ENCODE measurements around the gene GOPC. TPM values are rescaled to one million over a fixed set of nuclear protein-coding genes. Genes with fewer than 3 reads are reported as not detected.

Gene GOPC
- total and polyA plus RNA-seq, 2 of the 13 experiments (the other 11 are each of a cell fraction or from before 2014, with no cell fraction given): 20.9 to 41.5 TPM

DNA sequence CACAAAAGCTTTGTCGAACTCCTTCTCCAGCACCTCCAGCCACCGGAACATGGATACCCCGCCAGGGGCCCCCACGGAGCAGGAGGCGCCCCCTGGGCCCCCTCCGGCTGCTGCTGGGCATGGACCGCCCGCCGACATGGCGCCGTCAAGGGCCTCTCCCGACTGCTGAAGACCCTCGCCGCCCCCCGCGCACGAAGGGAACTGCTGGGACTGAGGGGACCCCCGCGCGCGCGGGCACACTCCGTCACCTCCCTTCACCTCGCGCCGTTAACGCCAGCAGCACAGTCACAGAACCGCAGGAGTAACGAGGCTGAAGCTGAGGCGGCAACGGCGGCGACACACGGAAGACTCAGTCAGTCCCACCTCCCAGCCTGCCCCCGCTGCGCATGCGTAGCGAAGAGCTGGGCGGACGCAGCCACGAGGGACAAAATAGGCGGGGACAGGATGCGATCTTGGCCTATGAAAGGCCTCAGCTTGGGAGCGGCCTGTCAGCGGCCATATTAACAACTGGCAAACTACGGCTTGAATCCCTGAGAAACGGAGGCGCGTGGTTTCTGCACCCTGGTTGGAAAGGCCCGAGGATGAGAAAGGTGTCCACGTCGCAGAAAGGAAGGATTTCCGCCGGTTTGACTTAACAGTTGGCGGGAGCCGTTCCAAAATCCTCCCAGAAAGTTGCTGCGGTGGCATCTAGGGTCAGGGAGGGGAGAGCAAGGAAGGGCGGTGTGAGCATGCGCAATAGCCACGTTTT lies at the start of gene GOPC (continued):
- TF ChIP-seq, protein P1, sequence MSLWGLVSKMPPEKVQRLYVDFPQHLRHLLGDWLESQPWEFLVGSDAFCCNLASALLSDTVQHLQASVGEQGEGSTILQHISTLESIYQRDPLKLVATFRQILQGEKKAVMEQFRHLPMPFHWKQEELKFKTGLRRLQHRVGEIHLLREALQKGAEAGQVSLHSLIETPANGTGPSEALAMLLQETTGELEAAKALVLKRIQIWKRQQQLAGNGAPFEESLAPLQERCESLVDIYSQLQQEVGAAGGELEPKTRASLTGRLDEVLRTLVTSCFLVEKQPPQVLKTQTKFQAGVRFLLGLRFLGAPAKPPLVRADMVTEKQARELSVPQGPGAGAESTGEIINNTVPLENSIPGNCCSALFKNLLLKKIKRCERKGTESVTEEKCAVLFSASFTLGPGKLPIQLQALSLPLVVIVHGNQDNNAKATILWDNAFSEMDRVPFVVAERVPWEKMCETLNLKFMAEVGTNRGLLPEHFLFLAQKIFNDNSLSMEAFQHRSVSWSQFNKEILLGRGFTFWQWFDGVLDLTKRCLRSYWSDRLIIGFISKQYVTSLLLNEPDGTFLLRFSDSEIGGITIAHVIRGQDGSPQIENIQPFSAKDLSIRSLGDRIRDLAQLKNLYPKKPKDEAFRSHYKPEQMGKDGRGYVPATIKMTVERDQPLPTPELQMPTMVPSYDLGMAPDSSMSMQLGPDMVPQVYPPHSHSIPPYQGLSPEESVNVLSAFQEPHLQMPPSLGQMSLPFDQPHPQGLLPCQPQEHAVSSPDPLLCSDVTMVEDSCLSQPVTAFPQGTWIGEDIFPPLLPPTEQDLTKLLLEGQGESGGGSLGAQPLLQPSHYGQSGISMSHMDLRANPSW (CRISPR knock-in tag; IDR thresholded peaks at IDR 0.05; ENCODE audit: borderline replicate concordance): peak; percentile 46; the same call in 1 of the 2 replicates
- peak; percentile 88; the same call in 1 of the 2 replicates for TF ChIP-seq ZSCAN29 (CRISPR knock-in tag; conservative IDR thresholded peaks at IDR 0.05)
- TF ChIP-seq, protein P2, sequence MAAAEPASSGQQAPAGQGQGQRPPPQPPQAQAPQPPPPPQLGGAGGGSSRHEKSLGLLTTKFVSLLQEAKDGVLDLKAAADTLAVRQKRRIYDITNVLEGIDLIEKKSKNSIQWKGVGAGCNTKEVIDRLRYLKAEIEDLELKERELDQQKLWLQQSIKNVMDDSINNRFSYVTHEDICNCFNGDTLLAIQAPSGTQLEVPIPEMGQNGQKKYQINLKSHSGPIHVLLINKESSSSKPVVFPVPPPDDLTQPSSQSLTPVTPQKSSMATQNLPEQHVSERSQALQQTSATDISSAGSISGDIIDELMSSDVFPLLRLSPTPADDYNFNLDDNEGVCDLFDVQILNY (CRISPR knock-in tag; conservative IDR thresholded peaks at IDR 0.05): peak; percentile 41; the same call in 1 of the 2 replicates
- TF ChIP-seq ZNF607 (CRISPR knock-in tag; IDR thresholded peaks at IDR 0.05; ENCODE audit: borderline replicate concordance): peak; percentile 94
- TF ChIP-seq, protein P3, sequence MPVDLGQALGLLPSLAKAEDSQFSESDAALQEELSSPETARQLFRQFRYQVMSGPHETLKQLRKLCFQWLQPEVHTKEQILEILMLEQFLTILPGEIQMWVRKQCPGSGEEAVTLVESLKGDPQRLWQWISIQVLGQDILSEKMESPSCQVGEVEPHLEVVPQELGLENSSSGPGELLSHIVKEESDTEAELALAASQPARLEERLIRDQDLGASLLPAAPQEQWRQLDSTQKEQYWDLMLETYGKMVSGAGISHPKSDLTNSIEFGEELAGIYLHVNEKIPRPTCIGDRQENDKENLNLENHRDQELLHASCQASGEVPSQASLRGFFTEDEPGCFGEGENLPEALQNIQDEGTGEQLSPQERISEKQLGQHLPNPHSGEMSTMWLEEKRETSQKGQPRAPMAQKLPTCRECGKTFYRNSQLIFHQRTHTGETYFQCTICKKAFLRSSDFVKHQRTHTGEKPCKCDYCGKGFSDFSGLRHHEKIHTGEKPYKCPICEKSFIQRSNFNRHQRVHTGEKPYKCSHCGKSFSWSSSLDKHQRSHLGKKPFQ (CRISPR knock-in tag; IDR thresholded peaks at IDR 0.05; ENCODE audit: insufficient replicate concordance): no peak
- TF ChIP-seq ZSCAN21 (CRISPR knock-in tag; IDR thresholded peaks at IDR 0.05; ENCODE audit: borderline replicate concordance): peak; percentile 97
- TF ChIP-seq, protein P4, sequence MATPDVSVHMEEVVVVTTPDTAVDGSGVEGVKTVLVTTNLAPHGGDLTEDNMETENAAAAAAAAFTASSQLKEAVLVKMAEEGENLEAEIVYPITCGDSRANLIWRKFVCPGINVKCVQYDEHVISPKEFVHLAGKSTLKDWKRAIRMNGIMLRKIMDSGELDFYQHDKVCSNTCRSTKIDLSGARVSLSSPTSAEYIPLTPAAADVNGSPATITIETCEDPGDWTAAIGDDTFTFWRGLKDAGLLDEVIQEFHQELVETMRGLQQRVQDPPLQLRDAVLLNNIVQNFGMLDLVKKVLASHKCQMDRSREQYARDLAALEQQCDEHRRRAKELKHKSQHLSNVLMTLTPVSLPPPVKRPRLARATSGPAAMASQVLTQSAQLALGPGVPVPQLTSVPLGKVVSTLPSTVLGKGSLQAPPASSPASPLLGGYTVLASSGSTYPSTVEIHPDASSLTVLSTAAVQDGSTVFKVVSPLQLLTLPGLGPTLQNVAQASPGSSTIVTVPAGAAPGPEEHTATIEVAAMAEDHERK (CRISPR knock-in tag; IDR thresholded peaks at IDR 0.05; ENCODE audit: low read depth): no peak
- TF ChIP-seq, protein P5, sequence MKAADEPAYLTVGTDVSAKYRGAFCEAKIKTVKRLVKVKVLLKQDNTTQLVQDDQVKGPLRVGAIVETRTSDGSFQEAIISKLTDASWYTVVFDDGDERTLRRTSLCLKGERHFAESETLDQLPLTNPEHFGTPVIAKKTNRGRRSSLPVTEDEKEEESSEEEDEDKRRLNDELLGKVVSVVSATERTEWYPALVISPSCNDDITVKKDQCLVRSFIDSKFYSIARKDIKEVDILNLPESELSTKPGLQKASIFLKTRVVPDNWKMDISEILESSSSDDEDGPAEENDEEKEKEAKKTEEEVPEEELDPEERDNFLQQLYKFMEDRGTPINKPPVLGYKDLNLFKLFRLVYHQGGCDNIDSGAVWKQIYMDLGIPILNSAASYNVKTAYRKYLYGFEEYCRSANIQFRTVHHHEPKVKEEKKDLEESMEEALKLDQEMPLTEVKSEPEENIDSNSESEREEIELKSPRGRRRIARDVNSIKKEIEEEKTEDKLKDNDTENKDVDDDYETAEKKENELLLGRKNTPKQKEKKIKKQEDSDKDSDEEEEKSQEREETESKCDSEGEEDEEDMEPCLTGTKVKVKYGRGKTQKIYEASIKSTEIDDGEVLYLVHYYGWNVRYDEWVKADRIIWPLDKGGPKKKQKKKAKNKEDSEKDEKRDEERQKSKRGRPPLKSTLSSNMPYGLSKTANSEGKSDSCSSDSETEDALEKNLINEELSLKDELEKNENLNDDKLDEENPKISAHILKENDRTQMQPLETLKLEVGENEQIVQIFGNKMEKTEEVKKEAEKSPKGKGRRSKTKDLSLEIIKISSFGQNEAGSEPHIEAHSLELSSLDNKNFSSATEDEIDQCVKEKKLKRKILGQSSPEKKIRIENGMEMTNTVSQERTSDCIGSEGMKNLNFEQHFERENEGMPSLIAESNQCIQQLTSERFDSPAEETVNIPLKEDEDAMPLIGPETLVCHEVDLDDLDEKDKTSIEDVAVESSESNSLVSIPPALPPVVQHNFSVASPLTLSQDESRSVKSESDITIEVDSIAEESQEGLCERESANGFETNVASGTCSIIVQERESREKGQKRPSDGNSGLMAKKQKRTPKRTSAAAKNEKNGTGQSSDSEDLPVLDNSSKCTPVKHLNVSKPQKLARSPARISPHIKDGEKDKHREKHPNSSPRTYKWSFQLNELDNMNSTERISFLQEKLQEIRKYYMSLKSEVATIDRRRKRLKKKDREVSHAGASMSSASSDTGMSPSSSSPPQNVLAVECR (CRISPR knock-in tag; IDR thresholded peaks at IDR 0.05; ENCODE audit: borderline replicate concordance): peak; percentile 97
- peak; percentile 92; the same call in 1 of the 2 replicates for TF ChIP-seq MEIS1 (CRISPR knock-in tag; IDR thresholded peaks at IDR 0.05; ENCODE audit: borderline replicate concordance)
- TF ChIP-seq SP1 (IDR thresholded peaks at IDR 0.05): no peak
- peak; percentile 88 for TF ChIP-seq SP1 (CRISPR knock-in tag; IDR thresholded peaks at IDR 0.05)
- TF ChIP-seq SRY (CRISPR knock-in tag; IDR thresholded peaks at IDR 0.05): peak; percentile 99
- TF ChIP-seq, protein P6, sequence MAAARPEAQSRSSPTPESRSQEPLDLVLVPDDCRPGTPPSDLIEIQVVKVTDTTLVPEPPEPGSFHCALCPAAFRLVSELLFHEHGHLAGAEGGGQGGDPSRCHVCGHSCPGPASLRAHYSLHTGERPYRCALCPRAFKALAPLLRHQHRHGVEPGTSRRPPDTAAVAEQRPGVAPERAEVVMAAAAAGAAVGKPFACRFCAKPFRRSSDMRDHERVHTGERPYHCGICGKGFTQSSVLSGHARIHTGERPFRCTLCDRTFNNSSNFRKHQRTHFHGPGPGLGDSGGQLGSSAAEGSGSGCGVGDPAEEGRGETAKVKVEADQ (CRISPR knock-in tag; IDR thresholded peaks at IDR 0.05; ENCODE audit: borderline replicate concordance): no peak; the same call in none of the 2 replicates
- TF ChIP-seq ZNF367 (CRISPR knock-in tag; IDR thresholded peaks at IDR 0.05; ENCODE audit: borderline replicate concordance): peak; percentile 75; the same call in 1 of the 2 replicates
- TF ChIP-seq GATA4 (IDR thresholded peaks at IDR 0.05; ENCODE audit: borderline replicate concordance, low read depth): 0 out of 2 replicates have a peak, but pooled peaks have one; percentile 44
